K562 (cell line): ENCODE results near the gene POLR3GL. TPM values are rescaled to one million over a fixed set of nuclear protein-coding genes. Genes with fewer than 3 reads are reported as not detected.

Experiments
- ARID1B ChIP-seq: fragments of 450-650 bp; IDR thresholded peaks from 2 replicates; pipeline ENCODE4 v1.6.1; 2016; ENCODE audit warnings: antibody characterized with exemption, mild to moderate bottlenecking, inconsistent platforms
- CBFA2T3 ChIP-seq: fragments of 450-650 bp; IDR thresholded peaks from 2 replicates; pipeline ENCODE4 v1.6.1; 2017
- DPF2 ChIP-seq: fragments of 450-650 bp; IDR thresholded peaks from 2 replicates; pipeline ENCODE4 v1.6.1; 2016
- GABPB1 ChIP-seq: sonication (generic); formaldehyde crosslinking; IDR thresholded peaks from 2 replicates; pipeline ENCODE4 v1.8.0; 2022; ENCODE audit warnings: mild to moderate bottlenecking, missing genetic modification reagents
- HMGN3 ChIP-seq: IDR thresholded peaks from 2 replicates; pipeline ENCODE4 v1.6.1; 2011; ENCODE audit warnings: borderline replicate concordance, low read depth, mild to moderate bottlenecking, mixed read lengths, low read length; ENCODE audit not compliant: insufficient read length; ENCODE audit errors: extremely low read depth
- KAT7 ChIP-seq: sonication (generic); formaldehyde crosslinking; IDR thresholded peaks from 2 replicates; pipeline ENCODE4 v1.8.0; 2022; ENCODE audit warnings: missing genetic modification reagents, mild to moderate bottlenecking, borderline replicate concordance
- KDM2B ChIP-seq: fragments of 250-450 bp; sonication (Bioruptor Pico); IDR thresholded peaks from 2 replicates; pipeline ENCODE4 v1.8.0; 2021; ENCODE audit warnings: mild to moderate bottlenecking, moderate library complexity
- KDM4B ChIP-seq, 2 experiments: fragments of 450-650 bp in 1 of 2; sonication (generic) in 1 of 2; IDR thresholded peaks; 2 replicates each; pipeline ENCODE4 v1.6.1; 2016 to 2017; ENCODE audit warnings: borderline replicate concordance in 2 of 2, antibody characterized with exemption in 1 of 2, low read depth in 1 of 2, mild to moderate bottlenecking in 1 of 2
- POLR2A ChIP-seq: fragments of 450-650 bp; conservative IDR thresholded peaks from 2 replicates; pipeline ENCODE4 v1.6.1; 2016
- POLR2AphosphoS5 ChIP-seq: IDR thresholded peaks from 2 replicates; pipeline ENCODE4 v1.6.1; 2011; ENCODE audit warnings: mild to moderate bottlenecking, low read depth, low read length, moderate library complexity; ENCODE audit not compliant: control insufficient read depth, insufficient read depth
- SAP30 ChIP-seq: fragments of 200-600 bp; sonication (generic); IDR thresholded peaks from 2 replicates; pipeline ENCODE4 v1.6.1; 2012; ENCODE audit warnings: borderline replicate concordance, low read depth, mild to moderate bottlenecking, moderate library complexity, low read length, control low read depth, inconsistent platforms; ENCODE audit not compliant: insufficient read depth, poor library complexity, severe bottlenecking
- SMARCA4 ChIP-seq: fragments of 450-650 bp; IDR thresholded peaks from 2 replicates; pipeline ENCODE4 v1.6.1; 2016
- STAT5A ChIP-seq: IDR thresholded peaks from 2 replicates; pipeline ENCODE4 v1.6.1; 2012; ENCODE audit warnings: low read length, inconsistent platforms, borderline replicate concordance
- ZBTB7A ChIP-seq: IDR thresholded peaks from 2 replicates; pipeline ENCODE4 v1.6.1; 2011; ENCODE audit warnings: low read depth, mild to moderate bottlenecking, low read length, moderate library complexity, borderline replicate concordance; ENCODE audit not compliant: control insufficient read depth
- polyA plus RNA-seq, 8 experiments: library from polyadenylated mRNA; depleted of rRNA in 4 of 8; stranded (reverse) in 5 of 8; unstranded in 3 of 8; fragments of >200 nt; fragmentation: Nextera tagmentation in 2 of 8; fragmentation: Illumina TruSeq in 1 of 8; extraction: Ambion mirVana in 2 of 8; extraction: Trizol in 1 of 8; gene quantifications; 2 replicates each; pipeline versions ENCODE4 v1.2.1 to v1.2.3, GENCODE V29; 2011 to 2014; ENCODE audit warnings: inconsistent platforms in 1 of 8, missing spikeins in 1 of 8
- total RNA-seq, 7 experiments: library from RNA; depleted of rRNA in 6 of 7; stranded (reverse); fragments of >200 nt in 6 of 7; fragmentation: Illumina TruSeq in 2 of 7; extraction: Trizol in 2 of 7; gene quantifications; 2 replicates each; pipeline versions ENCODE4 v1.2.1 to v1.2.3, GENCODE V29; 2011 to 2021; ENCODE audit warnings: low replicate concordance in 1 of 7
- TF ChIP-seq, protein P1 (sequence below): IDR thresholded peaks from 2 replicates; pipeline ENCODE4 v1.6.1; 2012; ENCODE audit warnings: low read depth, low read length, improper control_type of control experiment, borderline replicate concordance
- TF ChIP-seq, protein P2 (sequence below), 2 experiments: IDR thresholded peaks; 2 replicates each; pipeline ENCODE4 v1.6.1; 2012; ENCODE audit warnings: improper control_type of control experiment in 2 of 2, low read depth in 2 of 2, low read length in 2 of 2, borderline replicate concordance in 1 of 2
- TF ChIP-seq, protein P3 (sequence below): fragments of 250-450 bp; sonication (Bioruptor Pico); IDR thresholded peaks from 2 replicates; pipeline ENCODE4 v1.5.0; 2020; ENCODE audit warnings: mild to moderate bottlenecking, borderline replicate concordance

Gene POLR3GL
- total and polyA plus RNA-seq, 9 of the 15 experiments (the other 6 are each of a cell fraction or from before 2014, with no cell fraction given), result 14.6 to 48.4 (median 38.2) TPM

DNA sequence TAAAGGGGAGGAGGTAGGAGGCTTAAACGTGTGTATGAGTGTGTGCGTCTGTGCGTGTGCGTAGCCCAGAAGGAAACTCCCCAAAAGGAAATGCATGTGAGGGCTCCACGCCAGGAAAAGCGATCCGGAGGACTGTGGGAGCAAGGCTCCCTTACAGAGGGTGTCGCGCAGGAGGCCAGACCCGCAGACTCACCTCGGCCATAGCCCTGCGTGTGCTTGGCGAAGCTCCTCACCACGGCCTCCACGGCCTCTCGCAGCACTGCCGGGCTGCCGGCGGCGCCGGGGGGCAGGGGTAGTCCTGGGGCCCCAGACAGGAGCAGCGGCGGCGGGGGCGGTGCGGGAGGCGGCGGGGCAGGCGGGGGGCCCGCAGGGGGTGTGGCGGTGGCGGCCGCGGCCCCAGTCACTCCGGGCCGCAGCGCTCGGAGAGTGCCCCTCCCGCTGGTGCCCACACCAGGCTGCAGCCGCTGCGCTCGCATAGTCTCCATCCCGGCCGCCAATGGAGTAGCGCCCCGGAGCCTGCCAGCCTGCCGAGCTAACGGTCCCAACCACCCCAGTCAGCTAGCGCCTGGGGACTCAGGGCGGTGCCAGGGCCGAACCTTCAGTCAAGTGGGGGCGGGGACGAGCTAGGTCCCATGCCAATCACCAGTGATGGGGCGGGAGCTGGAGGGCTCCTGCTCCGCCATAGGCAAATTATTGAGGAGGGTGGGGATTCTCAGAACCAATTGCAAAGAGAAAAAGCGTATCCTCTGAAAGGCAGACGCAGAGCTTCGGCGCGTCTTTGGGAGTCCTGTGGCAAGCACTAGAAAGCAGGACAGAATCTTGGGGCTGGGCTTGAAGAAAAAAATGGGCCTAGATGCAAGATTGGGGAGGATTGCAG lies 6.8 kb upstream of the POLR3GL start, which contains the start of gene LIX1L (continued):
- TF ChIP-seq GABPB1 (CRISPR knock-in tag) (0 out of 2 replicates have a peak, but pooled peaks have one; percentile 39), ARID1B (peak; percentile 13; the same call in 1 of the 2 replicates), SAP30 (peak; percentile 61), ZBTB7A (peak; percentile 66; the same call in 1 of the 2 replicates), KDM2B (CRISPR knock-in tag) (0 out of 2 replicates have a peak, but pooled peaks have one; percentile 24), CBFA2T3 (no peak), KDM4B (IDR thresholded peaks at IDR 0.05; ENCODE audit: borderline replicate concordance in 2 of 2, low read depth in 1 of 2) (no peak), POLR2AphosphoS5 (0 out of 2 replicates have a peak, but pooled peaks have one; percentile 44), DPF2 (0 out of 2 replicates have a peak, but pooled peaks have one; percentile 28), KAT7 (CRISPR knock-in tag) (0 out of 2 replicates have a peak, but pooled peaks have one; percentile 51), HMGN3 (peak; percentile 31), STAT5A (no peak), SMARCA4 (0 out of 2 replicates have a peak, but pooled peaks have one; percentile 36), POLR2A (peak; percentile 69)
- TF ChIP-seq, protein P1, sequence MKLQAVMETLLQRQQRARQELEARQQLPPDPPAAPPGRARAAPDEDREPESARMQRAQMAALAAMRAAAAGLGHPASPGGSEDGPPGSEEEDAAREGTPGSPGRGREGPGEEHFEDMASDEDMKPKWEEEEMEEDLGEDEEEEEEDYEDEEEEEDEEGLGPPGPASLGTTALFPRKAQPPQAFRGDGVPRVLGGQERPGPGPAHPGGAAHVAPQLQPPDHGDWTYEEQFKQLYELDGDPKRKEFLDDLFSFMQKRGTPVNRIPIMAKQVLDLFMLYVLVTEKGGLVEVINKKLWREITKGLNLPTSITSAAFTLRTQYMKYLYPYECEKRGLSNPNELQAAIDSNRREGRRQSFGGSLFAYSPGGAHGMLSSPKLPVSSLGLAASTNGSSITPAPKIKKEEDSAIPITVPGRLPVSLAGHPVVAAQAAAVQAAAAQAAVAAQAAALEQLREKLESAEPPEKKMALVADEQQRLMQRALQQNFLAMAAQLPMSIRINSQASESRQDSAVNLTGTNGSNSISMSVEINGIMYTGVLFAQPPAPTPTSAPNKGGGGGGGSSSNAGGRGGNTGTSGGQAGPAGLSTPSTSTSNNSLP, result no peak
- TF ChIP-seq, protein P2, sequence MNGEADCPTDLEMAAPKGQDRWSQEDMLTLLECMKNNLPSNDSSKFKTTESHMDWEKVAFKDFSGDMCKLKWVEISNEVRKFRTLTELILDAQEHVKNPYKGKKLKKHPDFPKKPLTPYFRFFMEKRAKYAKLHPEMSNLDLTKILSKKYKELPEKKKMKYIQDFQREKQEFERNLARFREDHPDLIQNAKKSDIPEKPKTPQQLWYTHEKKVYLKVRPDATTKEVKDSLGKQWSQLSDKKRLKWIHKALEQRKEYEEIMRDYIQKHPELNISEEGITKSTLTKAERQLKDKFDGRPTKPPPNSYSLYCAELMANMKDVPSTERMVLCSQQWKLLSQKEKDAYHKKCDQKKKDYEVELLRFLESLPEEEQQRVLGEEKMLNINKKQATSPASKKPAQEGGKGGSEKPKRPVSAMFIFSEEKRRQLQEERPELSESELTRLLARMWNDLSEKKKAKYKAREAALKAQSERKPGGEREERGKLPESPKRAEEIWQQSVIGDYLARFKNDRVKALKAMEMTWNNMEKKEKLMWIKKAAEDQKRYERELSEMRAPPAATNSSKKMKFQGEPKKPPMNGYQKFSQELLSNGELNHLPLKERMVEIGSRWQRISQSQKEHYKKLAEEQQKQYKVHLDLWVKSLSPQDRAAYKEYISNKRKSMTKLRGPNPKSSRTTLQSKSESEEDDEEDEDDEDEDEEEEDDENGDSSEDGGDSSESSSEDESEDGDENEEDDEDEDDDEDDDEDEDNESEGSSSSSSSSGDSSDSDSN (IDR thresholded peaks at IDR 0.05; ENCODE audit: borderline replicate concordance in 1 of 2, low read depth in 2 of 2, low read length in 2 of 2), result peak in 1 of 2 experiments; percentile 53; a peak in 1 of 4 replicates
- TF ChIP-seq, protein P3, sequence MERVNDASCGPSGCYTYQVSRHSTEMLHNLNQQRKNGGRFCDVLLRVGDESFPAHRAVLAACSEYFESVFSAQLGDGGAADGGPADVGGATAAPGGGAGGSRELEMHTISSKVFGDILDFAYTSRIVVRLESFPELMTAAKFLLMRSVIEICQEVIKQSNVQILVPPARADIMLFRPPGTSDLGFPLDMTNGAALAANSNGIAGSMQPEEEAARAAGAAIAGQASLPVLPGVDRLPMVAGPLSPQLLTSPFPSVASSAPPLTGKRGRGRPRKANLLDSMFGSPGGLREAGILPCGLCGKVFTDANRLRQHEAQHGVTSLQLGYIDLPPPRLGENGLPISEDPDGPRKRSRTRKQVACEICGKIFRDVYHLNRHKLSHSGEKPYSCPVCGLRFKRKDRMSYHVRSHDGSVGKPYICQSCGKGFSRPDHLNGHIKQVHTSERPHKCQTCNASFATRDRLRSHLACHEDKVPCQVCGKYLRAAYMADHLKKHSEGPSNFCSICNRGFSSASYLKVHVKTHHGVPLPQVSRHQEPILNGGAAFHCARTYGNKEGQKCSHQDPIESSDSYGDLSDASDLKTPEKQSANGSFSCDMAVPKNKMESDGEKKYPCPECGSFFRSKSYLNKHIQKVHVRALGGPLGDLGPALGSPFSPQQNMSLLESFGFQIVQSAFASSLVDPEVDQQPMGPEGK (CRISPR knock-in tag), result no peak
